ENCODE data around the gene MRPL44. TPM values are rescaled to one million over a fixed set of nuclear protein-coding genes. Genes with fewer than 3 reads are reported as not detected.
A peak's percentile ranks its signal among the peaks of the same experiment; 100 is the strongest.

Gene MRPL44
- polyA plus RNA-seq, 3 donors = 32.1 to 37.7 (median 34.0) TPM

GRCh38 chr2:223954401-223954800 is 2.9 kb upstream of the MRPL44 start:
- no peak for DNase-seq

GRCh38 chr2:223956300-223956699 is 963 bp upstream of the MRPL44 start:
- DNase-seq = no peak

- DNase-seq = no peak
Observed at GRCh38 chr2:223959688-223960087, 2.4 kb downstream of the MRPL44 start.

GRCh38 chr2:223967981-223968380 is 10.7 kb downstream of the MRPL44 start:
- DNase-seq = no peak

GRCh38 chr2:223969315-223969714 is 12.1 kb downstream of the MRPL44 start:
- no peak for DNase-seq

- DNase-seq = no peak
Observed at GRCh38 chr2:223969856-223970255, 12.6 kb downstream of the MRPL44 start.

- peak; percentile 51 for DNase-seq
Observed at GRCh38 chr2:223970343-223971128, 13.3 kb downstream of the MRPL44 start.

GRCh38 chr2:223971731-223972130 is 14.5 kb downstream of the MRPL44 start:
- DNase-seq = no peak

GRCh38 chr2:223972656-223973102 is 15.4 kb downstream of the MRPL44 start:
- no peak for DNase-seq

GRCh38 chr2:223973606-223974005 is 16.3 kb downstream of the MRPL44 start:
- no peak for DNase-seq

- no peak for DNase-seq
Observed at GRCh38 chr2:223976635-223977226, 19.5 kb downstream of the MRPL44 start.

GRCh38 chr2:223978451-223978850 is 21.2 kb downstream of the MRPL44 start:
- no peak for DNase-seq

GRCh38 chr2:223979730-223980396 is 22.6 kb downstream of the MRPL44 start:
- no peak for DNase-seq

GRCh38 chr2:223980397-223980735 is 23.1 kb downstream of the MRPL44 start:
- DNase-seq = no peak

- no peak for DNase-seq
Observed at GRCh38 chr2:223980803-223981202, 23.5 kb downstream of the MRPL44 start.

GRCh38 chr2:223981241-223981640 is 24.0 kb downstream of the MRPL44 start:
- DNase-seq = no peak

GRCh38 chr2:223989206-223989855 is 32.1 kb downstream of the MRPL44 start:
- no peak for DNase-seq

- peak; percentile 30 for DNase-seq
Observed at GRCh38 chr2:223989856-223990232, 32.6 kb downstream of the MRPL44 start.

GRCh38 chr2:223991611-223992010 is 34.3 kb downstream of the MRPL44 start:
- no peak for DNase-seq

- peak; percentile 85 for DNase-seq
Observed at GRCh38 chr2:223993634-223994232, 36.5 kb downstream of the MRPL44 start.

- DNase-seq = no peak
Observed at GRCh38 chr2:223994562-223995162, 37.4 kb downstream of the MRPL44 start.

- DNase-seq = no peak
Observed at GRCh38 chr2:223995569-223995968, 38.3 kb downstream of the MRPL44 start.

Data from renal pelvis (tissue), 4 donors.